HepG2 (cell line): ENCODE data around the gene EMP2. TPM values are rescaled to one million over a fixed set of nuclear protein-coding genes. Genes with fewer than 3 reads are reported as not detected.

ENCODE experiments used
- CHD4 ChIP-seq: fragments of 200-600 bp; sonication (generic); IDR thresholded peaks from 2 replicates; pipeline ENCODE4 v1.7.0; 2017; ENCODE audit warnings: mild to moderate bottlenecking, low read length, borderline replicate concordance
- HNF1A ChIP-seq, 2 experiments: sonication (generic) in 1 of 2; formaldehyde crosslinking in 1 of 2; IDR thresholded peaks; 2 replicates each; pipeline versions ENCODE4 v1.4.0 to v1.6.1; 2016 to 2020; ENCODE audit warnings: borderline replicate concordance in 1 of 2, low read depth in 1 of 2, mild to moderate bottlenecking in 1 of 2, missing genetic modification reagents in 1 of 2
- JUN ChIP-seq: sonication (generic); formaldehyde crosslinking; IDR thresholded peaks from 2 replicates; pipeline ENCODE4 v1.4.0; 2020; ENCODE audit warnings: mild to moderate bottlenecking, missing genetic modification reagents
- MBD4 ChIP-seq: IDR thresholded peaks from 2 replicates; pipeline ENCODE4 v1.6.1; 2012; ENCODE audit warnings: low read length, inconsistent platforms, borderline replicate concordance
- MYC ChIP-seq: sonication (generic); formaldehyde crosslinking; IDR thresholded peaks from 2 replicates; pipeline ENCODE4 v1.9.0; 2021; ENCODE audit warnings: missing genetic modification reagents, borderline replicate concordance
- PITX1 ChIP-seq: sonication (generic); formaldehyde crosslinking; IDR thresholded peaks from 2 replicates; pipeline ENCODE4 v1.5.1; 2020; ENCODE audit warnings: mild to moderate bottlenecking, missing genetic modification reagents
- RFXANK ChIP-seq: IDR thresholded peaks from 2 replicates; pipeline ENCODE4 v1.6.1; 2016
- SNAPC2 ChIP-seq: sonication (generic); formaldehyde crosslinking; IDR thresholded peaks from 2 replicates; pipeline ENCODE4 v1.8.1; 2022; ENCODE audit warnings: mild to moderate bottlenecking, missing genetic modification reagents
- SNAPC5 ChIP-seq: sonication (generic); formaldehyde crosslinking; IDR thresholded peaks from 2 replicates; pipeline ENCODE4 v1.8.1; 2023; ENCODE audit warnings: mild to moderate bottlenecking, missing genetic modification reagents, borderline replicate concordance
- THAP9 ChIP-seq: sonication (generic); formaldehyde crosslinking; IDR thresholded peaks from 2 replicates; pipeline ENCODE4; 2020; ENCODE audit warnings: missing genetic modification reagents, mild to moderate bottlenecking, borderline replicate concordance
- ZNF20 ChIP-seq: sonication (generic); formaldehyde crosslinking; IDR thresholded peaks from 2 replicates; pipeline ENCODE4 v1.4.0; 2020; ENCODE audit warnings: mild to moderate bottlenecking, moderate library complexity, missing genetic modification reagents
- ZNF235 ChIP-seq: sonication (generic); formaldehyde crosslinking; IDR thresholded peaks from 2 replicates; pipeline ENCODE4 v1.8.1; 2023; ENCODE audit warnings: mild to moderate bottlenecking, missing genetic modification reagents, borderline replicate concordance
- ZNF441 ChIP-seq: sonication (generic); formaldehyde crosslinking; IDR thresholded peaks from 2 replicates; pipeline ENCODE4 v1.7.0; 2021; ENCODE audit warnings: missing genetic modification reagents, borderline replicate concordance
- ZNF572 ChIP-seq: sonication (generic); formaldehyde crosslinking; IDR thresholded peaks from 2 replicates; pipeline ENCODE4 v1.5.1; 2020; ENCODE audit warnings: mild to moderate bottlenecking, missing genetic modification reagents
- ZSCAN5A ChIP-seq: sonication (generic); formaldehyde crosslinking; IDR thresholded peaks from 2 replicates; pipeline ENCODE4 v1.8.0; 2022; ENCODE audit warnings: mild to moderate bottlenecking, missing genetic modification reagents, borderline replicate concordance
- polyA plus RNA-seq, 8 experiments: library from polyadenylated mRNA; depleted of rRNA in 3 of 8; stranded (reverse) in 7 of 8; unstranded in 1 of 8; fragments of >200 nt; fragmentation: Illumina TruSeq in 4 of 8; extraction: Trizol in 4 of 8; gene quantifications; 2 replicates each; pipeline versions ENCODE4 v1.2.1 to v1.2.3, GENCODE V29; 2011 to 2016; ENCODE audit warnings: low read depth in 4 of 8, missing spikeins in 1 of 8, mixed read lengths in 1 of 8; ENCODE audit not compliant: insufficient read depth in 1 of 8
- total RNA-seq, 5 experiments: library from RNA; depleted of rRNA; stranded (reverse); fragments of >200 nt; fragmentation: Illumina TruSeq; extraction: Trizol; gene quantifications; 2 replicates each; pipeline ENCODE4 v1.2.3, GENCODE V29; 2016; ENCODE audit warnings: low read depth in 1 of 5
- TF ChIP-seq, protein P1 (sequence below), 2 experiments: IDR thresholded peaks; 2 replicates each; pipeline ENCODE4 v1.6.1; 2011 to 2012; ENCODE audit warnings: low read length in 2 of 2, borderline replicate concordance in 1 of 2, low read depth in 1 of 2, mild to moderate bottlenecking in 1 of 2, moderate library complexity in 1 of 2

EMP2 gene
- total and polyA plus RNA-seq, 2 of the 13 experiments (the other 11 are each of a cell fraction or from before 2014, with no cell fraction given), result 24.6 to 91.2 TPM

DNA sequence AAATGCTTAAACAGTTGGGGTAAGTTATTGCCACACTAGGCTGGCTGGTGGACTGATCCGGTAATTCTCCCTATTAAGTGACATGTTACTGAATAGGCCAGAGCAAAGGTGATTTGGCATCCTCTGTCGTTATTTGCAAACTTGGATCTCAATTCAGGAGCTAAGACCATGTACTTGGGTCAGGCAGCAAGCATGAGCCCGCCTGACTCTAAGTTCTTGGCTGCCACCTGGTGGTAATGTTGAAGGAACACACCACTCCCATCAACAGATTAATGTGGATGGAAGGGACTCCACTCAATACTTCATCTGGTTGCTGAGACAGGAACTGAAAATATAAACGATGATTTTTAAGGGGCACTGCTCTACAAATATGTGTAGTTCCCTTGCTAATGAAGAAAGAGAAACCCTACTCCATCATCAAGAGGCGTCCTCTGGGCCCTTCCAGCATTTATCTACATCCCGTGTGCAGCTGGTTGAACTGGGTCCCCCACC lies 70.8 kb downstream of the EMP2 start (continued):
- TF ChIP-seq, protein P1, sequence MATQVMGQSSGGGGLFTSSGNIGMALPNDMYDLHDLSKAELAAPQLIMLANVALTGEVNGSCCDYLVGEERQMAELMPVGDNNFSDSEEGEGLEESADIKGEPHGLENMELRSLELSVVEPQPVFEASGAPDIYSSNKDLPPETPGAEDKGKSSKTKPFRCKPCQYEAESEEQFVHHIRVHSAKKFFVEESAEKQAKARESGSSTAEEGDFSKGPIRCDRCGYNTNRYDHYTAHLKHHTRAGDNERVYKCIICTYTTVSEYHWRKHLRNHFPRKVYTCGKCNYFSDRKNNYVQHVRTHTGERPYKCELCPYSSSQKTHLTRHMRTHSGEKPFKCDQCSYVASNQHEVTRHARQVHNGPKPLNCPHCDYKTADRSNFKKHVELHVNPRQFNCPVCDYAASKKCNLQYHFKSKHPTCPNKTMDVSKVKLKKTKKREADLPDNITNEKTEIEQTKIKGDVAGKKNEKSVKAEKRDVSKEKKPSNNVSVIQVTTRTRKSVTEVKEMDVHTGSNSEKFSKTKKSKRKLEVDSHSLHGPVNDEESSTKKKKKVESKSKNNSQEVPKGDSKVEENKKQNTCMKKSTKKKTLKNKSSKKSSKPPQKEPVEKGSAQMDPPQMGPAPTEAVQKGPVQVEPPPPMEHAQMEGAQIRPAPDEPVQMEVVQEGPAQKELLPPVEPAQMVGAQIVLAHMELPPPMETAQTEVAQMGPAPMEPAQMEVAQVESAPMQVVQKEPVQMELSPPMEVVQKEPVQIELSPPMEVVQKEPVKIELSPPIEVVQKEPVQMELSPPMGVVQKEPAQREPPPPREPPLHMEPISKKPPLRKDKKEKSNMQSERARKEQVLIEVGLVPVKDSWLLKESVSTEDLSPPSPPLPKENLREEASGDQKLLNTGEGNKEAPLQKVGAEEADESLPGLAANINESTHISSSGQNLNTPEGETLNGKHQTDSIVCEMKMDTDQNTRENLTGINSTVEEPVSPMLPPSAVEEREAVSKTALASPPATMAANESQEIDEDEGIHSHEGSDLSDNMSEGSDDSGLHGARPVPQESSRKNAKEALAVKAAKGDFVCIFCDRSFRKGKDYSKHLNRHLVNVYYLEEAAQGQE (IDR thresholded peaks at IDR 0.05; ENCODE audit: borderline replicate concordance in 1 of 2, low read depth in 1 of 2, low read length in 2 of 2), result no peak
- TF ChIP-seq SNAPC2 (CRISPR knock-in tag) (no peak), CHD4 (no peak), ZNF572 (CRISPR knock-in tag) (no peak), ZNF20 (no peak), PITX1 (CRISPR knock-in tag) (peak; percentile 85), HNF1A (IDR thresholded peaks at IDR 0.05; ENCODE audit: low read depth) (no peak), HNF1A (CRISPR knock-in tag; IDR thresholded peaks at IDR 0.05; ENCODE audit: borderline replicate concordance) (no peak), ZSCAN5A (CRISPR knock-in tag) (0 out of 2 replicates have a peak, but pooled peaks have one; percentile 40), SNAPC5 (no peak), ZNF441 (CRISPR knock-in tag) (no peak), MBD4 (no peak), THAP9 (CRISPR knock-in tag) (no peak), JUN (CRISPR knock-in tag) (peak; percentile 47; the same call in 1 of the 2 replicates), ZNF235 (no peak), RFXANK (CRISPR knock-in tag) (no peak), MYC (CRISPR knock-in tag) (no peak)
